Stimulated activated naive B cell treated with anti-CD40 and anti-IgM and Interleukin-4, amounts not matched to agents 10 μg/mL and 1 μg/mL and 100 μg/mL, for 72 hours (primary cell): ENCODE measurements around the gene WHAMM.

Source experiments
- ATAC-seq, 2 donors: fragments of 150-1000 bp; cut with Tn5 transposase; replicated peaks; 2 replicates each; pipeline ENCODE4 v1.10.0; 2021; ENCODE audit warnings: moderate library complexity in 1 of 2
- DNase-seq: peaks from one replicate; pipeline ENCODE4 v3.0.0; 2021
- H3K27ac Mint-ChIP-seq: one replicate; pipeline ENCODE4 v1.8.0; 2022; ENCODE audit warnings: mild to moderate bottlenecking, mixed read lengths
- H3K27me3 Mint-ChIP-seq, 2 donors: one replicate each; pipeline ENCODE4 v1.8.0; 2022; ENCODE audit warnings: mixed read lengths in 2 of 2
- H3K36me3 Mint-ChIP-seq, 2 donors: one replicate each; pipeline ENCODE4 v1.8.0; 2022; ENCODE audit warnings: mixed read lengths in 2 of 2, mild to moderate bottlenecking in 1 of 2
- H3K4me1 Mint-ChIP-seq, 2 donors: one replicate each; pipeline ENCODE4 v1.8.0; 2022; ENCODE audit warnings: mixed read lengths in 2 of 2, mild to moderate bottlenecking in 1 of 2
- H3K4me3 Mint-ChIP-seq, 2 donors: one replicate each; pipeline ENCODE4 v1.8.0; 2022; ENCODE audit warnings: mild to moderate bottlenecking in 2 of 2, mixed read lengths in 2 of 2, moderate library complexity in 1 of 2
- H3K9me3 Mint-ChIP-seq, 2 donors: one replicate each; pipeline ENCODE4 v1.8.0; 2022; ENCODE audit warnings: mixed read lengths in 2 of 2, mild to moderate bottlenecking in 1 of 2

Gene WHAMM

DNA sequence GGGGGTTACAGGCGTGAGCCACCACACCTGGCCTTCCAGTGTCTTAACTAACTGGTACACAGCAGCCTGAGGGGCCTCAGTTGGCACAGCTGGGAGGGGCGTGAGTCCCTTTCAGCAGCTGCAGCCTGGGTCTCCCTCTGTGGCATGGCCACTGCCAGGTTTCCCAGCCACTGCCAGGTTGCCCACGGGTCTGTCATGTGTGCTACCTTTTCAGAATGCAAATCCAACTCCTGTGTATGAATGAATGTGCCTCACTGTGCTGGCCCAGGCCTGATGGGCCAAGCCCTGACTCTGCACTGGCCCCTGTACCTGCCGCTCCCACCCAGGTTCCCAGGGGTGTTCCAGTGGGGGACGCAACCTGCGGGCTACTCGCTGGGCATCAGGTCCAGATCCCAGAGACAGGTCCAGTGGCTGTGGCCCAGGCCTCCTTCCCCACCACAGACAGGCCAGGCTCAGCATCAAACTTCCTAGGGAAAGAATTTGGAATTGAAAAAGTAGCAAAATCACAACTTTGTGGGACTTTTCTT, 26.0 kb downstream of the WHAMM start:
- peak overlapping the region; percentile 47 for H3K27ac Mint-ChIP-seq
- peak overlapping the region in 1 of 2 donors; percentile 48 for H3K4me3 Mint-ChIP-seq
- H3K36me3 Mint-ChIP-seq = peaks cover 63 to 83% of the 10 kb centered on the region in 2 donors
- ATAC-seq = no peak
- H3K9me3 Mint-ChIP-seq = peaks cover 2 to 3% of the 10 kb centered on the region in 2 donors
- H3K4me1 Mint-ChIP-seq = peaks cover 36 to 54% of the 10 kb centered on the region in 2 donors
- H3K27me3 Mint-ChIP-seq = no peaks in the 10 kb centered on the region
- DNase-seq = no peak

DNA sequence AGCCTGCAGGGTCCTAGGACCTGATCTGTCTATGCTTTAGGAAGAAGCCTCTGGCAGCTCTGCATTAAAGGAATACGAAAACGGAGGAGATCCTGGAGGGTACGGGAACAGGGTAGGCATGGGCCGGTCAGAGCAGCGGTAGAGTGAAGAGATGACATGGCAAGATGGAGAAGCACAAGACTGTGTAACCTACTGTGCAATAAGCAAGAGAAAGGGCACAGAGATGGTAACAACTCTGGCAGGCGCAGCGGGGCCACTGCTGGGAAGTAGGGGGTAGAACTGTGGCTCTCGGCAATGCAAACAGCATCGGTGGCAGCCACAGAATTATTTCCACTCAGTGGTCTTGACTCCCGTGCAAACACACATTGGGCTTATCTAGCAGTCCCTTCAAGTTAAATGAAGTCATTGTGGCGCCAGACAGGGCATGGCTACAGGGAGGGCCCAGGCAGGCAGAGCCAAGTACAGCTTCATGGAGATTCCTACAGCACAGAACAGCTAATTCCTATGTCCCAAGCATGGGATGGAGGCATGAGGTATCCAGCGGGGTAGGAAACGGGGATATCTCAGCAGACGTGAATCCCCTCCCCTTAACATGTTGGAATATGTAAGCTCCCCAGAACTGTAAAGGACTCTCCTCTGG, 28.8 kb downstream of the WHAMM start:
- ATAC-seq (peak in 1 of 2 donors; percentile 28), DNase-seq (no peak)
- Mint-ChIP-seq H3K9me3 (peaks cover 2% of the 10 kb centered on the region in 2 donors), H3K27ac (peak overlapping the region; percentile 72), H3K4me1 (peaks cover 23 to 33% of the 10 kb centered on the region in 2 donors), H3K4me3 (peak overlapping the region in 1 of 2 donors; percentile 19), H3K27me3 (no peaks in the 10 kb centered on the region), H3K36me3 (peaks cover 64 to 78% of the 10 kb centered on the region in 2 donors)

DNA sequence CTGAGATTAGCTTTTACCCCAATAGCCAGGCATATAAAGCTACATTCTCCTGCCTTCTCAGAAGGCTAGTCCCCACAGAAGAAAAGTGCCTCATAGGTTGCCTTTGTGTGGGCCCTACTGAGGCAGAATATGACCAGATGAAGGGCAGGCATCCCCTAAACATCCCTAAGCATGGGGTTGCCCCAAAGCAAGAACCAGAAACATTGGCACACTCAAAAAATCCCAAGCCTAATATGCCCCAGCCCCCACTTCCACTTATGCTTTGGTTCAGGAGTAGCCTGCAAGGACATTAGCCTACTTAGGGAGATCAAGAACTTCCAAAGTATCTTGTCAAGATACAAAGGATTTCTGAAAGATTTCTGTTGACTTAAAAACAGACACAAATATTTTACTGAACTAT, 29.7 kb downstream of the WHAMM start:
- H3K9me3 Mint-ChIP-seq = peaks cover 0 to 2% of the 10 kb centered on the region in 2 donors
- peaks cover 27 to 31% of the 10 kb centered on the region in 2 donors for H3K4me1 Mint-ChIP-seq
- no peak overlapping the region for H3K27ac Mint-ChIP-seq
- H3K4me3 Mint-ChIP-seq = no peak overlapping the region
- peaks cover 61 to 76% of the 10 kb centered on the region in 2 donors for H3K36me3 Mint-ChIP-seq
- H3K27me3 Mint-ChIP-seq = no peaks in the 10 kb centered on the region
- no peak for DNase-seq
- no peak for ATAC-seq

DNA sequence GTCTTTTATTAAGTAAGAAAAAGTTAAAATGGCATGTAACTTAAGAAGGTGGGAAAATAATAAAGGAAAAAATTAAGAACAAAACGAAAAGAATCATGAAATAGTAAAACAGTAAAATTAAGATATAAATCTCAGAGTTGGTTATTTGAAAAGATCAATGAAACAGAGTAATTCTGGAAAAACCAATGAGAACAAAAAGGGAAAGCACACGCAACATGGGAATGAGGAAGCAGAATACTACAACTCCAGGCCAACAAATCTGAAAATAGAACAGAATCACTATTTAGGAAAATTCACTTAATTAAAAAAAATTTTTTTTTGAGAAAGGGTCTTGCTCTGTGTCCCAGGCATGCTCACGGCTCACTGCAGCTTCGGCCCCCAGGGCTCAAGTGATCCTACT, 30.7 kb downstream of the WHAMM start:
- DNase-seq (no peak), ATAC-seq (no peak)
- H3K4me3 Mint-ChIP-seq = no peak overlapping the region
- no peaks in the 10 kb centered on the region for H3K27me3 Mint-ChIP-seq
- H3K4me1 Mint-ChIP-seq = peaks cover 33 to 36% of the 10 kb centered on the region in 2 donors
- H3K36me3 Mint-ChIP-seq = peaks cover 58 to 70% of the 10 kb centered on the region in 2 donors
- H3K9me3 Mint-ChIP-seq = peaks cover 0 to 2% of the 10 kb centered on the region in 2 donors
- no peak overlapping the region for H3K27ac Mint-ChIP-seq

DNA sequence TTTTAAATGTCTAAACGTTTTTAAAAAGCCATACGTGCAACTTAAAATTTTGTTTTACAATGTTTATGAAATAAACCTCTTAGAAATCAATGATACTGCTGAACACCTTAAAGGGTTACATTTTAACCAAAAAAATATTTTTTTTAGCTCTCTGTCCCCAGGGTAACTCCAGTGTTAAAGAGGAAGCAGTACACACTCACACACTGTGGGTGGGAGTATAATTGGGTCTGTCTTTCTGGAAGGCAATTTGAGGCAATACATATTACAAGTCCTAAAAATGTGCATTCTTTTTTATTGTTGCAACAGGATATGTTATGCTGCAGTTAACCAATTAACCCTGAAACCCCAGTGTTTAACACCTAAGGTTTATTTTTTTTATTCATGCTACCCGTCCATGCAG, 34.1 kb downstream of the WHAMM start:
- H3K4me1 Mint-ChIP-seq = peaks cover 26 to 40% of the 10 kb centered on the region in 2 donors
- no peaks in the 10 kb centered on the region for H3K9me3 Mint-ChIP-seq
- DNase-seq (no peak), ATAC-seq (peak; percentile 46 to 51)
- peak overlapping the region; percentile 51 for H3K27ac Mint-ChIP-seq
- peaks cover 48 to 65% of the 10 kb centered on the region in 2 donors for H3K36me3 Mint-ChIP-seq
- H3K27me3 Mint-ChIP-seq = no peaks in the 10 kb centered on the region
- peak overlapping the region in 1 of 2 donors; percentile 69 for H3K4me3 Mint-ChIP-seq

DNA sequence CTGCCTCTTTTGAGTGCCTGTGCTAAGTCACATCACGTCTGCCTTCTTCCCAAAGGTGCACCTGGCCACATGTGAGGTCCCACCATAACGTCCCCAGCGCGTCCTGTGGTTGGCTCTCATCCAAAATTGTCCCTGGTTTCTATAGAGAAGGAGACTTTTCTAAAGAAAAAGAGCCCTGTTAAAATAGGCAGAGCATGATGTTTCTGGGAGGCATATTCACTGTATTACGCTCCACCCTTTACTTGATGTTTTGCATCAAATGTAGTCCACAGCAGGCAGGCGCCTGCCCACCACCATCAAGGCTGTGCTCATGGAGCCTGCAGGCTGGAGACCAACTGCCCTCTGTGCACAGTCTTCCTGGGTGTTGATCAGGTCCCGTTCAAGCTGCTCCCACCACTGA, 36.3 kb downstream of the WHAMM start:
- no peak for DNase-seq
- Mint-ChIP-seq H3K4me3 (no peak overlapping the region), H3K27me3 (no peaks in the 10 kb centered on the region), H3K36me3 (peaks cover 51 to 63% of the 10 kb centered on the region in 2 donors), H3K4me1 (peaks cover 36 to 54% of the 10 kb centered on the region in 2 donors), H3K9me3 (no peaks in the 10 kb centered on the region), H3K27ac (peak overlapping the region; percentile 37)
- ATAC-seq = no peak

DNA sequence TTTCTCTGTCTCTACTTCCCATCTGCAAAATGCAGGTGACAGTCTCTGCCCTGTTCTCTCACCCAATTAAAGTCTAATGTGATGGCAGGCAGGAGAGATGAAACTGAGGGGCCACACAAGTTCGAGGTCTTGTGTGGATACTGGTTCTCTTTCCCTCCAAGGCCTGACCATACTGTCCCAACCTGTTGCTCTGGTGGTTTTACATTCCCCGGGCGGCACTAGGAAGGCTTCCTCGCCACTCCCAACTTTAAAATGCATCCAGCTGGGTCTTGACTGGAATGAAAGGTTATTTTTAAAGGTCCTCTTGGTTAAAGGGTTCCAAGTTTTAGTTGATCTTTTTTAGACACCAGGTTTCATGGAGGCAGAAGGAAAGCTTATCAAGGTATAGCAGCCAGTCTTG, 37.2 kb downstream of the WHAMM start:
- no peaks in the 10 kb centered on the region for H3K9me3 Mint-ChIP-seq
- H3K27me3 Mint-ChIP-seq = no peaks in the 10 kb centered on the region
- H3K4me3 Mint-ChIP-seq = no peak overlapping the region
- H3K27ac Mint-ChIP-seq = peak overlapping the region; percentile 62
- peaks cover 36 to 60% of the 10 kb centered on the region in 2 donors for H3K4me1 Mint-ChIP-seq
- ATAC-seq (no peak), DNase-seq (no peak)
- H3K36me3 Mint-ChIP-seq = peaks cover 56 to 69% of the 10 kb centered on the region in 2 donors

DNA sequence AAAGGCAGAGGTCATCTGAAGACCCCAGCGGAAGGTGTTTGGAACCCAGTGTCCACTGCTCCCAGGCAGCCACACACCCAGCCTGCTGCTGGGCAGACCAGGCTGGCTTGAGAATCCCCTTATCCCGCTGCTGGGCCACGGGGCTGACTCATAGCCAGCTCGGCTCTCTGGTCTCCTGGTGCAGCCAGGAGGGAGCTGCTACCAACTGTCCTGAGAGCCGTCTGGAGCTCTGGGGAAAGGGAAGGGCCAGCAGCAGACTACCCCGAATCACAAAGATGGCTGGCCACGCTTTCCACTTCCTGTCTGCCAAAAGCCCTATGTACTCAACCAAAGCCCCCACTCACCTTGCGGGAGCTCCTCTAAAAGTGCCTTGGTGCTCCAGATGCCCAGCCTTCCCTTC, 38.3 kb downstream of the WHAMM start:
- peak overlapping the region; percentile 68 for H3K27ac Mint-ChIP-seq
- H3K4me3 Mint-ChIP-seq = no peak overlapping the region
- ATAC-seq = no peak
- peaks cover 60 to 69% of the 10 kb centered on the region in 2 donors for H3K36me3 Mint-ChIP-seq
- H3K9me3 Mint-ChIP-seq = no peaks in the 10 kb centered on the region
- H3K27me3 Mint-ChIP-seq = no peaks in the 10 kb centered on the region
- DNase-seq = no peak
- peaks cover 35 to 63% of the 10 kb centered on the region in 2 donors for H3K4me1 Mint-ChIP-seq

DNA sequence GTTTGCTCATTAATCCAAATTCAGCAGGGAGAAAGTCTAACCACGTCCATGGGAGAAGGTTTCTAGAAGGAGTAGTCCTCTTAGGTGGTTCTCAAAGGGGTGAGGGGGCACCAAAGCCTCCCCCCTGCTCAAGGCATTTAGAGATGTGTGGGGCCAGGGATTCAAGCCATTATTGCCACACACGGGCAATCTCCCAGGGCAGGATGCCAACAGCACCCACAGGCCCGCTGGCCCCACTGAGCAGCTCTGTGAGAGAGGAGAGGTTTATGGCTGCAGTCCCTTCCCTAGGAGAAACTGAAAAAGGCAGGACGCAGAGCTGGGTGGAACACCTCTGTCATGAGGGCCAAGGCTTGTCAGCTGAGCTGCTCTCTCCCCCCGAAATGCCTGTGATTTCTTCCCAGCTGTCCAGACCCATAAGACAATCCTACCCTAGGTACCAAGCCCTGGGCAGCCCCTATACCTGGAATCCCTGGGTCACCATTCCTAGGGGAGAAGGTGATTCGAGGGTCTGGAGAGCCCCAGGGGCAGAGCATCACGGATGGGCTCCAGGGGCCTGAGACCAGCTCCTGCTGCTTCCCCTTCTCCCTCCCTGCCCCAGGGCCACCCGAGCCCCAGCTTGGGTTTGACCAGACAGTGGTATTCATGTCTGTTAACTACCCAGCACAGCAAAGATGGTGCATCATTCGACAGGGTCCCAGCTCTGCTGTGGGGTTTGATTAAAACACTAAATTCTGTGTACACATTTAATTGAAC, 39.0 kb downstream of the WHAMM start:
- H3K36me3 Mint-ChIP-seq = peaks cover 65 to 73% of the 10 kb centered on the region in 2 donors

DNA sequence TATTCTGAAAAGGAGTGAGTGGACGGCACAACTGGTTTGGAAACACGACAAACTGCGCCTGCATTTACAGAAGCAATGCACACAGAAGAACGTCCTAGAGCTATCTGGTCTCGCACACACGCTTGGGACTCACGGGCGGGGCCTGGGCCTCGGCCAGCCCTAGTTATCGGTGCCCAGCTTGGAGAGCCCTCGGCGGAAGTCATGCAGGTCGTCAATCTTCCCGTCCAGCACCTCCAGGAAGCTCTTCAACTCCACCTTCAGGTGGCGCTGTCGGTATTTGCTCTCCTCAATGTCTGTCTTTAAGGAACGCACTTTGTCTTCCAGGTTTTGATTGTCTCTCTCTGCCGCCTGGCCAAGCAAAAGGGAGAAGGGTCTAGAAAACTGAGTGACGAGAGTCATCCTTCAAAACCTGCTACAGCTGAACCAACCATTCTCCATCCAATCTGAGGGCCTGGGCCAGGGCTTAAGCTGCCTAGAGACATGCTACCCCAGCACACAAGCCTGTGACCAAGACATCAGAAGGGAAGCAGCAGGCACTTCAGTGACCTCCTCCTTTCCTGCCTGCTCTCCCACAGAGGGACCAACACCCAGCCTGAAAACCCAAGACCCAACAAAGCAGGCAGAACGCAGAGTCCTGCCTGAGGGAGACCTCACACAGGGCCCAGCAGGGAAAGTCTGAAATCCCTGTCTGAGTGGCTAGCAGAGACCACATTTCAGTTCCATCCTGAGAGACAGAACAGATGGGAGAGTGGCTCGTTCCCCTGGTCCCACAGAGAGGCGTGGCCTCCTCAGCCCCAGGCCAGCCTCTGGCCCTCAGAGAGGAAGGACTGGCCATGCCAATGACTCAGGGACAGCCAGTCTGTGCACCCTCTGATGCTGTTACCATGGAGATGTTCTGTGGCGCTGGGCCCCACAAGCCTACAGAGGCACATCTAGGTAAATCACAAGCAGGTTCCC, 40.4 kb downstream of the WHAMM start:
- no peaks in the 10 kb centered on the region for H3K9me3 Mint-ChIP-seq
- ATAC-seq (peak; percentile 45 to 55), DNase-seq (peak; percentile 34)
- H3K27me3 Mint-ChIP-seq = no peaks in the 10 kb centered on the region
- peak overlapping the region; percentile 72 for H3K27ac Mint-ChIP-seq
- H3K4me1 Mint-ChIP-seq = peaks cover 26 to 64% of the 10 kb centered on the region in 2 donors
- H3K4me3 Mint-ChIP-seq = no peak overlapping the region
- H3K36me3 Mint-ChIP-seq = peaks cover 68 to 76% of the 10 kb centered on the region in 2 donors

More for the DNA sequence above, 39.0 kb downstream of the WHAMM start:
- Mint-ChIP-seq H3K9me3 (no peaks in the 10 kb centered on the region), H3K4me1 (peaks cover 34 to 67% of the 10 kb centered on the region in 2 donors), H3K4me3 (no peak overlapping the region), H3K27me3 (no peaks in the 10 kb centered on the region), H3K27ac (no peak overlapping the region)
- ATAC-seq = no peak
- no peak for DNase-seq

DNA sequence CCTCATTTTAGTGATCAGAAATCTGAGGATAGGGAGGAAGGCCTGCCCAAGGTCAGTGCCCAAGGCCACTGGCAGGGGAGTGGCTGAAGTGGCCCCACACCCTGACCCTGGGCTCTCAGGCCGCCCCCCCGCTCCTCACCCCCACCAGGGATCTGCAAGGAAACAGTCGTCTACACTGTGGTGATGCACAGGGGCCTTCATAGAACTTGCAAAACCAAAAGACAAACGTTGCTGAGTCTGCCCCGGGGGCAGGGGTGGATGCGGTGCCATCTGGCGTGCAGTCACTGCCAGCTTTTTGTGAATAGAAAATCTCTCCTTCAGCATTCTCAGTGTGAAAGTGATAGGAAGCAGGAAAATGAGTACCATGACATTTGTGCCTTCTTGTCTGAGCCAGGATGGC, 41.3 kb downstream of the WHAMM start:
- Mint-ChIP-seq H3K27ac (no peak overlapping the region), H3K36me3 (peaks cover 72 to 80% of the 10 kb centered on the region in 2 donors), H3K4me1 (peaks cover 22 to 56% of the 10 kb centered on the region in 2 donors), H3K4me3 (no peak overlapping the region), H3K27me3 (no peaks in the 10 kb centered on the region), H3K9me3 (no peaks in the 10 kb centered on the region)
- ATAC-seq = no peak
- no peak for DNase-seq

DNA sequence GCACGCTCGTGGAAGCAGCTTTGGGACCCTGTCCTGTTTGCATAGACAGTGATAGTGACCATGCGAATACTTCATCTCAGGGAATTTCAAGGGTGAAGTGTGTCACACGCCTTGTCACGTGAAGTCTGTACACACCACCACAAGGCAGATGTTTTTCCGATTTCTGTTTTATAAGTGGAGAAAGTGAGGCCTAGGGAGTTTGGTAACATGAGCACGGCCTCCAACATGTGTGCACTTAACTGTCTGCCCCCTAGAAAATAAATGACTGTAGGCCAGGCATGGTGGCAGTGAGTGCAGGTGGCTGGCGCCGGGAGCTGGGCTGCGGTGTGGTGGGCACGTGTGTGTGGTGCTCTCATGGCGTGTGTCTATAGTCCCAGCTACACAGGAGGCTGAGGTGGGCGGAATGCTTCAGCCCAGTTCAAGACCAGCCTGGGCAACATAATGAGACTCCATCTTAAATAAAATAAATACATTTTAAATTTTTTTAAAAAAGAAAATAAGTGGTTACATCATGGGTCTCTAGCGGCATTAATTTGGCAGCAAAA, 42.0 kb downstream of the WHAMM start:
- no peak overlapping the region for H3K4me3 Mint-ChIP-seq
- DNase-seq (no peak), ATAC-seq (no peak)
- peaks cover 71 to 77% of the 10 kb centered on the region in 2 donors for H3K36me3 Mint-ChIP-seq
- no peaks in the 10 kb centered on the region for H3K27me3 Mint-ChIP-seq
- no peak overlapping the region for H3K27ac Mint-ChIP-seq
- peaks cover 18 to 57% of the 10 kb centered on the region in 2 donors for H3K4me1 Mint-ChIP-seq
- no peaks in the 10 kb centered on the region for H3K9me3 Mint-ChIP-seq

DNA sequence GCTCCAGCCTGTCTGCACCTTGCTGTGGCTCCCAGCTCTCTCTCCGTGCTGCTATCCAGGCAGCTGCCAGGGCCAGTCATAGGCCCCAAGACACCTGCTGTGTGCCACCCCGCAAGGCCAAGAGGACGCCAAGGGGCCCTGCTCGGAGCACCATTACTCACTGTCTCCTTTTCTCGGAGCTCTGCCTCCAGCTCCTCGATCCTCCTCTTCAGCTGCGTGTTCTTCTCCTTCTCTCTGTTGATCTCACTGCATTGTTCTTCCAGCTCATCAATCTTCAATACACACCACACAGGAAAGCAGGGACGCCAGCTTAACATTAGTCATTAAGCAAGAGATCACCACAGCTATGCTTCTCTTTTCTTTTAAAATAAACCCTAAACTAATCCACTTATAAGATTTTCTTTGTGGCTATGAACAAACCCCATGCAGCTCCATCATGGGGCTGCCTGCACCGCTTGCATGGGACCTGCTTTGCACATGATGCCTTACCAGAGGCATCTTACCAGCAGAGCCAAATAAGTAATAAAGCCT, 42.6 kb downstream of the WHAMM start:
- no peak overlapping the region for H3K27ac Mint-ChIP-seq
- ATAC-seq = no peak
- H3K9me3 Mint-ChIP-seq = no peaks in the 10 kb centered on the region
- DNase-seq = no peak
- H3K27me3 Mint-ChIP-seq = no peaks in the 10 kb centered on the region
- H3K4me1 Mint-ChIP-seq = peaks cover 21 to 57% of the 10 kb centered on the region in 2 donors
- peaks cover 67 to 73% of the 10 kb centered on the region in 2 donors for H3K36me3 Mint-ChIP-seq
- H3K4me3 Mint-ChIP-seq = no peak overlapping the region
